GM12878 (cell line): ENCODE measurements around the gene PLEKHN1. TPM values are rescaled to one million over a fixed set of nuclear protein-coding genes. Genes with fewer than 3 reads are reported as not detected.

Experiments
- ATAC-seq: fragments of 200-7000 bp; cut with Tn5 transposase; 3 replicates; pipeline ENCODE4 v1.9.1; 2020; ENCODE audit warnings: mild to moderate bottlenecking, moderate library complexity
- BruUV-seq: library from RNA; stranded (reverse); fragments of 400-500 nt; replicated peaks from 2 replicates; lab custom pipeline; 2021; lab: Mats Ljungman, UMichigan
- CTCF ChIA-PET: fragments of 300-600 bp; sonication (Branson Sonifier 250); formaldehyde crosslinking; extraction: SDS; loops from one replicate; lab custom pipeline; 2021; ENCODE audit warnings: inconsistent platforms; lab: Yijun Ruan, JAX
- POLR2A ChIA-PET: fragments of 350-600 bp; formaldehyde crosslinking; extraction: SDS; loops from one replicate; lab custom pipeline; 2021; ENCODE audit warnings: inconsistent platforms; lab: Charles Lee
- RAD21 ChIA-PET: fragments of 300-600 bp; sonication (Branson Sonifier 250); formaldehyde crosslinking; loops from one replicate; lab custom pipeline; 2023; ENCODE audit warnings: antibody characterized with exemption; ENCODE audit not compliant: unreplicated experiment; lab: Charles Lee
- SMC1A ChIA-PET: fragments of 300-600 bp; sonication (Branson Sonifier 250); formaldehyde crosslinking; loops from one replicate; lab custom pipeline; 2023; ENCODE audit not compliant: unreplicated experiment, uncharacterized antibody; lab: Charles Lee
- DNase-seq: peaks from one replicate; pipeline ENCODE4 v3.0.0-alpha.2; 2011; ENCODE audit warnings: low read depth, low spot score
- FAIRE-seq: peaks from 3 replicates; lab custom pipeline; 2011; peaks lifted over from hg19 to GRCh38; lab: Jason Lieb, UNC
- H2AFZ ChIP-seq: 2 replicates; pipeline ENCODE4 v1.6.0; 2011; ENCODE audit warnings: low read depth, low read length, control low read depth; ENCODE audit not compliant: control insufficient read depth
- H3K27ac ChIP-seq: 2 replicates; pipeline ENCODE4 v1.5.1; 2011; ENCODE audit warnings: control low read depth; ENCODE audit not compliant: control insufficient read depth, insufficient read depth
- H3K27me3 ChIP-seq, 2 experiments: replicated peaks in 1 of 2; 2 replicates each; pipeline versions ENCODE4 v1.6.0 to v1.6.1; 2011; ENCODE audit warnings: low read length in 1 of 2; ENCODE audit not compliant: control insufficient read depth in 2 of 2, insufficient read depth in 2 of 2
- H3K36me3 ChIP-seq, 2 experiments: 2 replicates each; pipeline ENCODE4 v1.5.1; 2011; ENCODE audit warnings: low read length in 1 of 2; ENCODE audit not compliant: control insufficient read depth in 2 of 2, insufficient read depth in 2 of 2
- H3K4me1 ChIP-seq: 2 replicates; pipeline ENCODE4 v1.6.1; 2011; ENCODE audit warnings: mild to moderate bottlenecking, low read length, moderate library complexity, mixed read lengths; ENCODE audit not compliant: control insufficient read depth, insufficient read depth
- H3K4me2 ChIP-seq: 2 replicates; pipeline ENCODE4 v1.6.0; 2011; ENCODE audit warnings: control low read depth; ENCODE audit not compliant: control insufficient read depth, insufficient read depth
- H3K4me3 ChIP-seq: fragments of 200-600 bp; sonication (generic); 2 replicates; pipeline ENCODE4 v1.5.1; 2016
- H3K79me2 ChIP-seq: 2 replicates; pipeline ENCODE4 v1.6.0; 2011; ENCODE audit warnings: low read length; ENCODE audit not compliant: control insufficient read depth, insufficient read depth
- H3K9ac ChIP-seq: 2 replicates; pipeline ENCODE4 v1.8.0; 2011; ENCODE audit warnings: low read length, control low read depth, mixed read lengths; ENCODE audit not compliant: control insufficient read depth, insufficient read depth
- H3K9me3 ChIP-seq: replicated peaks from 3 replicates; pipeline ENCODE4 v1.5.1; 2011; ENCODE audit warnings: mild to moderate bottlenecking, low read length; ENCODE audit not compliant: control insufficient read depth, insufficient read depth
- H4K20me1 ChIP-seq: 2 replicates; pipeline ENCODE4 v1.6.0; 2011; ENCODE audit not compliant: control insufficient read depth, insufficient read depth
- BACH1 ChIP-seq: fragments of 450-650 bp; IDR thresholded peaks from 2 replicates; pipeline ENCODE4 v1.6.1; 2017; ENCODE audit warnings: mild to moderate bottlenecking, borderline replicate concordance
- BRCA1 ChIP-seq: IDR thresholded peaks from 2 replicates; pipeline ENCODE4 v1.6.1; 2011; ENCODE audit warnings: low read depth, low read length, improper control_type of control experiment
- EED ChIP-seq: sonication (generic); IDR thresholded peaks from 2 replicates; pipeline ENCODE4 v1.6.1; 2016; ENCODE audit warnings: antibody characterized with exemption, low read depth
- EGR1 ChIP-seq, 2 experiments: IDR thresholded peaks; 1 replicate in 1 of 2; 2 replicates in 1 of 2; pipeline ENCODE4 v1.6.1; 2011 to 2012; ENCODE audit warnings: low read depth in 2 of 2, low read length in 2 of 2, borderline replicate concordance in 1 of 2, mild to moderate bottlenecking in 1 of 2, moderate library complexity in 1 of 2
- MYB ChIP-seq: fragments of 150-350 bp; IDR thresholded peaks from 2 replicates; pipeline ENCODE4 v1.6.1; 2014; ENCODE audit warnings: mild to moderate bottlenecking, low read depth, low read length, borderline replicate concordance
- SIX5 ChIP-seq: IDR thresholded peaks from 2 replicates; pipeline ENCODE4 v1.6.1; 2011; ENCODE audit warnings: mild to moderate bottlenecking, low read depth, low read length, moderate library complexity; ENCODE audit not compliant: severe bottlenecking
- SMARCA5 ChIP-seq: fragments of 450-650 bp; IDR thresholded peaks from 2 replicates; pipeline ENCODE4 v1.6.1; 2017; ENCODE audit warnings: mild to moderate bottlenecking
- ZBTB4 ChIP-seq: fragments of 450-650 bp; formaldehyde crosslinking; IDR thresholded peaks from 2 replicates; pipeline ENCODE4 v1.4.0; 2022; ENCODE audit warnings: mild to moderate bottlenecking, moderate library complexity
- ZBTB40 ChIP-seq: fragments of 450-650 bp; IDR thresholded peaks from 2 replicates; pipeline ENCODE4 v1.6.1; 2016; ENCODE audit warnings: mild to moderate bottlenecking, moderate library complexity, borderline replicate concordance
- ZNF687 ChIP-seq: fragments of 450-650 bp; IDR thresholded peaks from 2 replicates; pipeline ENCODE4 v1.6.1; 2017; ENCODE audit warnings: mild to moderate bottlenecking, moderate library complexity
- ZSCAN29 ChIP-seq: fragments of 450-650 bp; IDR thresholded peaks from 2 replicates; pipeline ENCODE4 v1.6.1; 2017; ENCODE audit warnings: mild to moderate bottlenecking, moderate library complexity
- WGBS: methylation state at CpG from one replicate; pipeline ENCODE4 v1.1.6; 2016; ENCODE audit warnings: low lambda C conversion rate; ENCODE audit not compliant: insufficient replicate concordance, insufficient coverage; ENCODE audit errors: missing lambda C conversion rate; 5-methylcytosine and 5-hydroxymethylcytosine counted together
- in situ Hi-C: fragments of 300-500 bp; cut with MboI; formaldehyde crosslinking; loops from 9 replicates; pipeline ENCODE4 v1.14.3; 2018; ENCODE audit warnings: mixed read lengths
- intact Hi-C: fragments of 100-400 bp; cut with micrococcal nuclease; formaldehyde crosslinking; loops from one replicate; pipeline ENCODE4 v1.14.2; 2022; ENCODE audit not compliant: unreplicated experiment
- polyA plus RNA-seq, 11 experiments: library from polyadenylated mRNA; depleted of rRNA in 4 of 11; unstranded in 6 of 11; stranded (reverse) in 5 of 11; fragments of >200 nt; fragmentation: Nextera tagmentation in 4 of 11; fragmentation: Illumina TruSeq in 1 of 11; extraction: Ambion mirVana in 4 of 11; extraction: Trizol in 1 of 11; gene quantifications; 1 replicate in 1 of 11; 2 replicates in 10 of 11; pipeline versions ENCODE4 v1.2.1 to v1.2.3, GENCODE V29; 2011 to 2016; ENCODE audit warnings: inconsistent platforms in 2 of 11, missing spikeins in 2 of 11, low read depth in 1 of 11
- total RNA-seq, 4 experiments: library from RNA; depleted of rRNA in 3 of 4; stranded (reverse); fragments of >200 nt in 3 of 4; fragmentation: Illumina TruSeq in 1 of 4; extraction: Trizol in 1 of 4; gene quantifications; 2 replicates each; pipeline versions ENCODE4 v1.2.1 to v1.2.3, GENCODE V29; 2013 to 2021

PLEKHN1 gene
- total and polyA plus RNA-seq, 10 of the 15 experiments (the other 5 are each of a cell fraction or from before 2014, with no cell fraction given) = 0.04 to 0.26 (median 0.18) TPM; not detected in 6

- WGBS = under 1% methylated on average over 19 of the region's 59 CpGs
- H3K4me2 ChIP-seq = peak overlapping the region; percentile 77
- peaks cover 2% of the 10 kb centered on the region for H3K79me2 ChIP-seq
- POLR2A ChIA-PET = interaction anchor here (1.2 kb wide), 1 partner anchor 16 kb away, joined by 3 read pairs; no protein-coding TSS in a partner anchor
- FAIRE-seq (no peak), ATAC-seq (peak; percentile 45), DNase-seq (no peak)
- no peaks in the 10 kb centered on the region for H4K20me1 ChIP-seq
- SMC1A ChIA-PET = no interaction called here
- H3K4me1 ChIP-seq = peaks cover 7% of the 10 kb centered on the region
- H3K9me3 ChIP-seq = no peaks in the 10 kb centered on the region
- no peak overlapping the region for H2AFZ ChIP-seq
- peak overlapping the region; percentile 60; the same call in 1 of the 2 replicates for H3K9ac ChIP-seq
- H3K27me3 ChIP-seq = no peaks in the 10 kb centered on the region
- BruUV-seq = no TSS peak
- RAD21 ChIA-PET = interaction anchor here (0.9 to 1.5 kb wide), 4 partner anchors 11 to 44 kb away, joined by 3 to 10 read pairs (median 5); no protein-coding TSS in a partner anchor
- peak overlapping the region; percentile 70 for H3K4me3 ChIP-seq
- intact Hi-C loops (no loop called here), in situ Hi-C loops (loop anchor here (5.0 kb wide), 1 partner anchor 42 kb away; no protein-coding TSS in a partner anchor)
- CTCF ChIA-PET = interaction anchor here (1.0 to 2.4 kb wide), 3 partner anchors 12 to 37 kb away, joined by 3 to 17 read pairs (median 9); no protein-coding TSS in a partner anchor
- no peaks in the 10 kb centered on the region for H3K36me3 ChIP-seq
- no peak overlapping the region; the same call in 1 of the 2 replicates for H3K27ac ChIP-seq
- TF ChIP-seq ZNF687 (0 out of 2 replicates have a peak, but pooled peaks have one; percentile 4), BRCA1 (no peak), ZSCAN29 (no peak), EED (no peak), ZBTB40 (no peak), BACH1 (0 out of 2 replicates have a peak, but pooled peaks have one; percentile 7), ZBTB4 (no peak), SMARCA5 (no peak), EGR1 (IDR thresholded peaks at IDR 0.05; ENCODE audit: borderline replicate concordance in 1 of 2, low read depth in 2 of 2, low read length in 2 of 2) (peak in 1 of 2 experiments; percentile 61; a peak in 1 of 3 replicates), MYB (no peak), SIX5 (no peak)
These were observed 54.2 kb downstream of the PLEKHN1 start for GRCh38 chr1:1020415-1021009.
